ENCODE measurements around the gene PHYHD1. TPM values are rescaled to one million over a fixed set of nuclear protein-coding genes. Genes with fewer than 3 reads are reported as not detected.

Gene PHYHD1
- total and polyA plus RNA-seq, 10 of the 15 experiments (the other 5 are each of a cell fraction or from before 2014, with no cell fraction given): 0.09 to 0.17 TPM; not detected in 8

DNA sequence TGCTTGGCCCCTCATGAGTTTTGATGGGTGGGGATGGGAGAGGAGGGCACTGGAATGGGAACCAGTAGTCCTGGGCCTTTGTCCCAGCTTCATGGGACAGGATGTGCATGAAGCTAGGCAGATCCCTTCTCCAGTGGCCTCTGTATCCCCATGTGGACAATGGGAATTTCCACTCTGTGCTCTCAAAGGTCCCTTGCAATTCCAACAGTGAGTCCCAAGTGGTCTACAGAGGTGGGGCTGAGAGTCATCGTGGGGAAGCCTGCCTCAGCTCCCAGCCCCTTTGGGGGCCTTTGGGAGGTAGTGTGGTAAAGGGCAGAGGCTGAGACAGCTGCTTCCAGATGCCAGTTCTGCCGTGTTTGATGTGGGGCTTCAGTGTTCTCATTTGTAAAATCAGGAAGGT is 1.9 kb upstream of the PHYHD1 start:
- no peak for ATAC-seq

More for the DNA sequence above, 1.9 kb upstream of the PHYHD1 start:
- intact Hi-C loops (cut with micrococcal nuclease; ENCODE audit: unreplicated experiment) (no loop called here), in situ Hi-C loops (cut with MboI) (no loop called here)
- Histone ChIP-seq H3K27ac (ENCODE audit: control insufficient read depth, insufficient read depth) (no peak overlapping the region), H3K4me1 (ENCODE audit: control insufficient read depth, insufficient read depth, low read length) (no peaks in the 10 kb centered on the region), H3K4me2 (ENCODE audit: control insufficient read depth, insufficient read depth) (no peak overlapping the region), H3K9me3 (replicated peaks; ENCODE audit: control insufficient read depth, insufficient read depth, low read length) (no peaks in the 10 kb centered on the region), H3K27me3 (replicated peaks in 1 of 2; ENCODE audit: control insufficient read depth in 2 of 2, insufficient read depth in 2 of 2, low read length in 1 of 2) (no peaks in the 10 kb centered on the region), H2AFZ (ENCODE audit: control insufficient read depth, low read depth, low read length) (no peak overlapping the region), H3K79me2 (ENCODE audit: control insufficient read depth, insufficient read depth, low read length) (no peaks in the 10 kb centered on the region), H3K4me3 (no peak overlapping the region), H3K9ac (ENCODE audit: control insufficient read depth, insufficient read depth, low read length) (no peak overlapping the region), H3K36me3 (ENCODE audit: control insufficient read depth in 2 of 2, insufficient read depth in 2 of 2, low read length in 1 of 2) (peaks cover 3 to 8% of the 10 kb centered on the region in 2 experiments; a peak in 3 of 4 replicates), H4K20me1 (ENCODE audit: control insufficient read depth, insufficient read depth) (no peaks in the 10 kb centered on the region)
- RAD21 ChIA-PET (ENCODE audit: unreplicated experiment): no interaction called here
- 36% methylated on average over 2 of the region's 2 CpGs for WGBS (ENCODE audit: insufficient coverage, insufficient replicate concordance, low lambda C conversion rate, missing lambda C conversion rate)
- CTCF ChIA-PET: interaction anchor here (1.3 kb wide), 1 partner anchor 55 kb away, joined by 3 read pairs; no protein-coding TSS in a partner anchor
- FAIRE-seq (no peak), DNase-seq (ENCODE audit: low read depth, low spot score) (no peak)
- TF ChIP-seq PRDM15 (CRISPR knock-in tag; IDR thresholded peaks at IDR 0.05): no peak
- no peak for TF ChIP-seq FOXM1 (IDR thresholded peaks at IDR 0.05; ENCODE audit: low read depth, low read length)
- no peak for TF ChIP-seq ATF2 (IDR thresholded peaks at IDR 0.05; ENCODE audit: low read length)
- no peak for TF ChIP-seq HDGF (IDR thresholded peaks at IDR 0.05)
- no peak for TF ChIP-seq SMARCA5 (IDR thresholded peaks at IDR 0.05)
- no peak for TF ChIP-seq NFYA (IDR thresholded peaks at IDR 0.05; ENCODE audit: borderline replicate concordance, low read depth, low read length)
- POLR2A ChIA-PET: no interaction called here
- no TSS peak for BruUV-seq (replicated peaks)
- SMC1A ChIA-PET (ENCODE audit: uncharacterized antibody, unreplicated experiment): no interaction called here
